ENCODE measurements around the gene CDX2. TPM values are rescaled to one million over a fixed set of nuclear protein-coding genes. Genes with fewer than 3 reads are reported as not detected.

CDX2 gene
- total RNA-seq, 4 donors from 2014 or later = 119 to 199 (median 136) TPM

GRCh38 chr13:27991881-27992280, 22.8 kb upstream of the CDX2 start:
- in situ Hi-C loops (cut with MboI; ENCODE audit: low pct_ligation_motif_present in 1 of 4, low pct_unique_long_range_greater_than_20kb in 1 of 4, low sequenced_read_pairs in 3 of 4) (loop anchor here in 3 of 4 donors (25.0 kb wide), 2 partner anchors 455 to 1005 kb away; no protein-coding TSS in a partner anchor), intact Hi-C loops (cut with DNase I; ENCODE audit: low total_unique reads) (no loop called here)
- Histone ChIP-seq H3K36me3 (no peaks in the 10 kb centered on the region), H3K27ac (no peak overlapping the region), H3K4me1 (no peaks in the 10 kb centered on the region), H3K27me3 (no peaks in the 10 kb centered on the region), H3K9me3 (no peaks in the 10 kb centered on the region), H3K4me3 (no peak overlapping the region)
- no peak for TF ChIP-seq EP300 (IDR thresholded peaks at IDR 0.05; ENCODE audit: low read depth)
- TF ChIP-seq POLR2A (IDR thresholded peaks at IDR 0.05) = no peak
- no peak for TF ChIP-seq CTCF (IDR thresholded peaks at IDR 0.05)
- no peak for TF ChIP-seq POLR2AphosphoS5 (IDR thresholded peaks at IDR 0.05)
- 73 to 90% methylated on average over 6 of the region's 6 CpGs for WGBS, 2 donors (ENCODE audit: low coverage in 1 of 2)
- DNase-seq = no peak

DNA sequence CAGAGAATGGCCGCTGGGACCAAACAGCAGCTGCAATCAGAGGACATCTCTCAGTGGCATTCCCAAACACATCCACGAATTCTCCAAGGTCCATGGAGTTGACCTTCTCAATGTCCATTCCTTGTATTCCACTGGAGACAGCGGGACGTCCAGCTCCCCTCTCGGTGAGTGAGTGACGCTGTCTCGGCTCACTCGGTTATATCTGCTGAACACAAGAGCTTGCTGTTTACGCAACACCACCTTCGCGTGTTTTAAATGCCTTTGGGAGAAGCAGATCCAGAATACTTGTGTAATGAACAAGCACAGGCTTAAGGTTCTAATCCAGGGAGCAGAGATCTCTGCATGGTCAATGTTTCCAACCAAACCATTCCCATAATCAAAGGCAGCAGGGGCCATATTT, 19.4 kb upstream of the CDX2 start, which contains the start of gene URAD:
Gene URAD (minus strand): TSS at position 174 of the 400 bp plus-strand sequence. CDS start 56 bp downstream, at position 118.
- Histone ChIP-seq H3K4me1 (peaks cover 0 to 8% (median 0%) of the 10 kb centered on the region in 4 donors), H3K27ac (no peak within 1 kb of the TSS), H3K9me3 (no peaks in the 10 kb centered on the region), H3K4me3 (no peak within 1 kb of the TSS), H3K27me3 (peaks cover 10% of the 10 kb centered on the region), H3K36me3 (no peaks in the 10 kb centered on the region)
- DNase-seq = no peak
- WGBS, 2 donors (ENCODE audit: low coverage in 1 of 2) = 85 to 90% methylated on average over 2 to 11 of the region's 11 CpGs
- in situ Hi-C loops (cut with MboI; ENCODE audit: low pct_ligation_motif_present in 1 of 4, low pct_unique_long_range_greater_than_20kb in 1 of 4, low sequenced_read_pairs in 3 of 4) (loop anchor here (10.0 to 25.0 kb wide), 6 partner anchors 154 to 1044 kb away; no protein-coding TSS in a partner anchor), intact Hi-C loops (cut with DNase I; ENCODE audit: low total_unique reads) (loop anchor here (10.0 kb wide), 1 partner anchor 1044 kb away; no protein-coding TSS in a partner anchor)
- TF ChIP-seq POLR2A (IDR thresholded peaks at IDR 0.05) (no peak), CTCF (IDR thresholded peaks at IDR 0.05) (no peak), EP300 (IDR thresholded peaks at IDR 0.05; ENCODE audit: low read depth) (no peak)

DNA sequence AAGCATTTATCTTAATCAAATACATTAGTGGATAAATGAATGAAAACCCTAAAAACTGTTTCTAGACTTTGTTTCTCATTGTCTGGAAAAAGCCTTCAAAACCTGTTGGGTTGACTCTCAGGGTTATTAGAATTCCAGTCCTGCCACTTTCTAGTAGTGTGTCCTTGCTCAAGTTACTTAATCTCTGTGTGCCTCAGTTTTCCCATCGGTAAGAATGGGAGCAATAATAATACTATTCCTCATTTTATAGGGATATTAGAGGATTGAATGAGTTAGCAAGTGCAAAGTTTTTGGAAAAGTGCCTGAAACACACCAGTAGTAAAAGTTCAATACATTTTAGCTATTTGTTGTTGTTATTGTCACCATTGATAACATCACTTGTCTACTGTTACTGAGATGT, 16.5 kb upstream of the CDX2 start:
- H3K9me3 ChIP-seq = no peaks in the 10 kb centered on the region
- H3K27me3 ChIP-seq = peaks cover 39% of the 10 kb centered on the region
- H3K27ac ChIP-seq = no peak overlapping the region
- intact Hi-C loops (cut with DNase I; ENCODE audit: low total_unique reads) = loop anchor here (10.0 kb wide), 1 partner anchor 1041 kb away; no protein-coding TSS in a partner anchor
- H3K4me1 ChIP-seq = peaks cover 0 to 16% (median 2%) of the 10 kb centered on the region in 4 donors
- no peak overlapping the region for H3K4me3 ChIP-seq
- no peaks in the 10 kb centered on the region for H3K36me3 ChIP-seq
- in situ Hi-C loops (cut with MboI; ENCODE audit: low pct_ligation_motif_present in 1 of 4, low pct_unique_long_range_greater_than_20kb in 1 of 4, low sequenced_read_pairs in 3 of 4) = loop anchor here (10.0 to 25.0 kb wide), 6 partner anchors 151 to 1041 kb away; no protein-coding TSS in a partner anchor
- no peak for TF ChIP-seq EP300 (IDR thresholded peaks at IDR 0.05; ENCODE audit: low read depth)
- no peak for TF ChIP-seq POLR2AphosphoS5 (IDR thresholded peaks at IDR 0.05)
- TF ChIP-seq POLR2A (IDR thresholded peaks at IDR 0.05) = no peak
- no peak for TF ChIP-seq CTCF (IDR thresholded peaks at IDR 0.05)
- DNase-seq = no peak
- 97 to 100% methylated on average over 1 of the region's 1 CpG for WGBS, 2 donors (ENCODE audit: low coverage in 1 of 2)

DNA sequence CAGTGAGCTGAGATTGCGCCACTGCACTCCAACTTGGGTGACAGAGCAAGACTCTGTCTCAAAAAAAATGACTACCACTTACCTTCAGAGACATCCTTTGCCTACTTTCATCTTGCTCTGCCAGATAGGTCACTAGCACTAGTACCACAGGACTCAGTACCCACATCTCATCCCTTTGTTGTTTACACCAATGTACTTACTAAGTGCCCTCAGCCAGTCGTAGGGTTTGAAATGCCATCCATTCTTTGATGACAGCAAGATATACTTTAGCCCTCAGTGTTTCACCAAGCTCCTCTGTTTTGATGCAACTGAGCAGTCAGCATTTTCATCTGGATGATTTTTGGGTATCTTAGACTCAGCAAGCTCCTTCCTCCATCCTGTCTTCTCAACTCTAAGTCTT, 13.2 kb upstream of the CDX2 start:
- TF ChIP-seq EP300 (IDR thresholded peaks at IDR 0.05; ENCODE audit: low read depth) (no peak), POLR2A (IDR thresholded peaks at IDR 0.05) (no peak)
- 69% methylated on average over 2 of the region's 2 CpGs; no CpG with 5 or more reads in 1 of the 2 donors for WGBS, 2 donors (ENCODE audit: low coverage in 1 of 2)
- no peak overlapping the region for H3K4me3 ChIP-seq
- intact Hi-C loops (cut with DNase I; ENCODE audit: low total_unique reads) = loop anchor here (5.0 to 10.0 kb wide), 3 partner anchors 150 to 1038 kb away; no protein-coding TSS in a partner anchor
- peaks cover 0 to 43% (median 17%) of the 10 kb centered on the region in 4 donors for H3K4me1 ChIP-seq
- DNase-seq = no peak
- in situ Hi-C loops (cut with MboI; ENCODE audit: low pct_ligation_motif_present in 1 of 4, low pct_unique_long_range_greater_than_20kb in 1 of 4, low sequenced_read_pairs in 3 of 4) = loop anchor here (5.0 to 25.0 kb wide), 7 partner anchors 148 to 1038 kb away; no protein-coding TSS in a partner anchor
- no peaks in the 10 kb centered on the region for H3K9me3 ChIP-seq
- H3K27ac ChIP-seq = no peak overlapping the region
- peaks cover 71% of the 10 kb centered on the region for H3K27me3 ChIP-seq
- H3K36me3 ChIP-seq = no peaks in the 10 kb centered on the region
